ENCODE results near the gene P4HB. TPM values are rescaled to one million over a fixed set of nuclear protein-coding genes. Genes with fewer than 3 reads are reported as not detected.

P4HB gene
- total RNA-seq, 1 donor from 2014 or later = 792 TPM

DNA sequence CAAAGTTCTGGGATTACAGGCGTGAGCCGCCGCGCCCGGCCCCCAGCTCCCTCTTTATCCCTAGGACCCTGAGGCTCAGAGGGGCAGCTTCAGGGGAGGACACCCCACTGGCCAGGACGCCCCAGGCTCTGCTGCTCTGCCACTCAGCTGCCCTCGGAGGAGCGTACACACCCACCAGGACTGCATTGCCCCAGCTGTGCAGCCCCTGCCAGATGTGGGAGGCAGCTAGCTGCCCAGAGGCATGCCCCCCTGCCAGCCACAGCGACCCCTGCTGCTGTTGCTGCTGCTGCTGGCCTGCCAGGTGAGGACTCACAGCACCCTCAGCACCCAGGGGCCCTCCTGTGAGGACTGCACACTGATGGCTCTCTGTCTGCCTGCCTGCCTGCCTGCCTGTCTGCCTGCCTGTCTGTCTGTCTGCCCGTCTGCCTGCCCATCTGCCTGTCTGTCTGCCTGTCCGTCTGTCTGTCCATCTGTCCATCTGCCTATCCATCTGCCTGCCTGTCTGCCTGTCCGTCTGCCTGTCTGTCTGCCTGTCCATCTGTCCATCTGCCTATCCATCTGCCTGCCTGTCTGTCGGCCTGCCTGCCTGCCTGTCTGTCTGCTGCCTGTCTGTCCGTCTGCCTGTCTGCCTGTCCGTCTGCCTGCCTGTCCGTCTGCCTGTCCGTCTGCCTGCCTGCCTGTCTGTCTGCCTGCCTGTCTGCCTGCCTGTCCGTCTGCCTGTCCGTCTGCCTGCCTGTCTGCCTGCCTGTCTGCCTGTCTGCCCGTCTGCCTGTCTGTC lies 51.4 kb downstream of the P4HB start:
- no peak for DNase-seq (ENCODE audit: extremely low spot score, unreplicated experiment)
- Mint-ChIP-seq H3K27me3 (ENCODE audit: unreplicated experiment) (peaks cover 10% of the 10 kb centered on the region), H3K27ac (ENCODE audit: unreplicated experiment) (no peak overlapping the region), H3K4me3 (ENCODE audit: unreplicated experiment) (no peak overlapping the region), H3K4me1 (ENCODE audit: unreplicated experiment) (peaks cover 2% of the 10 kb centered on the region), H3K9me3 (ENCODE audit: unreplicated experiment) (no peaks in the 10 kb centered on the region), H3K36me3 (ENCODE audit: unreplicated experiment) (no peaks in the 10 kb centered on the region)
- TF ChIP-seq, protein P1, sequence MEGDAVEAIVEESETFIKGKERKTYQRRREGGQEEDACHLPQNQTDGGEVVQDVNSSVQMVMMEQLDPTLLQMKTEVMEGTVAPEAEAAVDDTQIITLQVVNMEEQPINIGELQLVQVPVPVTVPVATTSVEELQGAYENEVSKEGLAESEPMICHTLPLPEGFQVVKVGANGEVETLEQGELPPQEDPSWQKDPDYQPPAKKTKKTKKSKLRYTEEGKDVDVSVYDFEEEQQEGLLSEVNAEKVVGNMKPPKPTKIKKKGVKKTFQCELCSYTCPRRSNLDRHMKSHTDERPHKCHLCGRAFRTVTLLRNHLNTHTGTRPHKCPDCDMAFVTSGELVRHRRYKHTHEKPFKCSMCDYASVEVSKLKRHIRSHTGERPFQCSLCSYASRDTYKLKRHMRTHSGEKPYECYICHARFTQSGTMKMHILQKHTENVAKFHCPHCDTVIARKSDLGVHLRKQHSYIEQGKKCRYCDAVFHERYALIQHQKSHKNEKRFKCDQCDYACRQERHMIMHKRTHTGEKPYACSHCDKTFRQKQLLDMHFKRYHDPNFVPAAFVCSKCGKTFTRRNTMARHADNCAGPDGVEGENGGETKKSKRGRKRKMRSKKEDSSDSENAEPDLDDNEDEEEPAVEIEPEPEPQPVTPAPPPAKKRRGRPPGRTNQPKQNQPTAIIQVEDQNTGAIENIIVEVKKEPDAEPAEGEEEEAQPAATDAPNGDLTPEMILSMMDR (IDR thresholded peaks at IDR 0.05) = no peak

DNA sequence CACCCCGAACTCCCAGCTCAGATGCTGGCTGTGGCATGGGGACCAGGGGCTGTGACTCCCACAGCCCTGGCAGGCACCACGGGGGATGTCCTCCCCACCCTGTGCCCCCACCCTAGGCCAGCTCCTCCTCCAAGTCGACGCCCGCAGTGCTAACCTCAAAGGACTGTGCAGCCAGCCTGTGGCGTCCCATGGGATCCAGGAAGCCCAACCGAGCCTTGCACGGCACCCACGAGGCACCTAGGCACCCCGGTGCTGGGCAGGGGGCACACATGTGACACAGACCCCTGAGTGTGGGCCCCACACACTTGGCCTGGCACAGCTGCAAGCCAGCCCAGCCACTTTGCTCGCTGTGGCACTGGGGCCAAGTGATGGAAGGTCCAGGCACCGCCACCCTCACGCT lies 52.5 kb downstream of the P4HB start:
- Mint-ChIP-seq H3K4me3 (ENCODE audit: unreplicated experiment) (no peak overlapping the region), H3K9me3 (ENCODE audit: unreplicated experiment) (no peaks in the 10 kb centered on the region), H3K36me3 (ENCODE audit: unreplicated experiment) (no peaks in the 10 kb centered on the region), H3K4me1 (ENCODE audit: unreplicated experiment) (peaks cover 2% of the 10 kb centered on the region), H3K27ac (ENCODE audit: unreplicated experiment) (no peak overlapping the region), H3K27me3 (ENCODE audit: unreplicated experiment) (peaks cover 15% of the 10 kb centered on the region)
- TF ChIP-seq, protein P1 (IDR thresholded peaks at IDR 0.05) = no peak
- DNase-seq (ENCODE audit: extremely low spot score, unreplicated experiment) = no peak

DNA sequence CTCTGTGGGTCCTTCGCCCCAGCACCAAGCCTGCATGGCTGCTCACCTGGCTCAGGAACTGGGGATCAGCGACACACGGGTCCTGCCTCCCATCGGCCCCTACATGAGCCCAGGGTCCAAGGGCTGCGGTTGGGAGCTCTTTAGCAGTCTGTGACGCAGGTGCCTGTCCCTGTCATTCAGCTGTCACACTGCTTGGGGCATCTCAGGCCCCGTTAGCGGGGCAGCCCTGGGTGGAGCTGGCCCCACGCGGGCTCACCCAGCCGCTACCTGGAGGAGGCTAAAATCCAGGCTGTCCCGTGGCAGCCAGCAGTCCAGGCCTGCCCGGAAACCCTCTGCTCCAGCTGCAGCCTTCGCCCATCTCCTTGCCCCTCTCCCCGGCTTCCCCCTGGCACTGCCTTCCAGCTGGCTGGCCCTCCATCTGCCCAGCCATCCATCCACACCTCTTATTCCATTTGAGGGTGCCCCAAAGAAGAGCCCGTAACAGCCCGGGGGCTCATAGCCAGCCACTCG lies 53.1 kb downstream of the P4HB start:
- peaks cover 2% of the 10 kb centered on the region for H3K4me1 Mint-ChIP-seq (ENCODE audit: unreplicated experiment)
- no peak for DNase-seq (ENCODE audit: extremely low spot score, unreplicated experiment)
- peaks cover 21% of the 10 kb centered on the region for H3K27me3 Mint-ChIP-seq (ENCODE audit: unreplicated experiment)
- H3K4me3 Mint-ChIP-seq (ENCODE audit: unreplicated experiment) = no peak overlapping the region
- TF ChIP-seq, protein P1 (IDR thresholded peaks at IDR 0.05) = no peak
- no peak overlapping the region for H3K27ac Mint-ChIP-seq (ENCODE audit: unreplicated experiment)
- no peaks in the 10 kb centered on the region for H3K9me3 Mint-ChIP-seq (ENCODE audit: unreplicated experiment)
- H3K36me3 Mint-ChIP-seq (ENCODE audit: unreplicated experiment) = no peaks in the 10 kb centered on the region

DNA sequence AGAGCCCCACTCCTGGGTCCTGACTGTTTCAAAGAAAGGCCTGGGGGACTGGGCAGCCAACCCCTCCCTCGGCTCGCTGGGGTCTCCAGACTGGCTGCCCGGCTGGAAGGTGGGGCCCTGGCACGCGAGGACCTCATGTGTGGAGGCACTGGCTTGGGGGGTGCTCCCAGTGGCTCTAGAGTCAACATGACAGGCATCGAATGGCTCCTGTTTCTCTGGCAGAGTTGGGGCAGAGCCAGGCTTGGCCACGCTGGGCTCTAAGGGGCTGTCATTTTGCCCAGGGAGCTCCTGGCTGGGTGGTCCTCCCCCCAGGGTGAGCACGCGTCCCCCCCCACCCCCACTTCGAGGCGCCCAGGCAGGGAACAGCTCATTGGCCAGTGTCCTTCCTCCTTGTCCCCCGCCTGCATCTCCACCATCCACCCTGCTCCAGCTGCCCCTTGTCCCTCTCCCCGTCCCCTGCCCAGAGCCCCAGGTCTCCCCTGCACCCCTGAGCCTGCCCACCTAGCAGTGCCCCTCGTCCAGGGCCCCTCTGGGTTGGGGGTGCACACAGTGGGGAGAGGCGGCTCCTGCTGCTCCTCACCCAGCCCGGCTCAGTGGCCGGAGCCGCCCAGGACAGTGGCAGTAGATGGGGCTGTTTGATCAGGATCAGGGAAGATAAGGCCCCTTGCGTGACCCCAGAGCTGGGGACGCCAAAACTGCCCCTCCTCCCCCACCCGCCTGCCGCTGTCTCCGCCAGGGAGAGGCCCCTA lies 53.7 kb downstream of the P4HB start:
- Mint-ChIP-seq H3K9me3 (ENCODE audit: unreplicated experiment) (no peaks in the 10 kb centered on the region), H3K4me3 (ENCODE audit: unreplicated experiment) (no peak overlapping the region), H3K27ac (ENCODE audit: unreplicated experiment) (no peak overlapping the region), H3K4me1 (ENCODE audit: unreplicated experiment) (peaks cover 2% of the 10 kb centered on the region), H3K27me3 (ENCODE audit: unreplicated experiment) (peaks cover 26% of the 10 kb centered on the region), H3K36me3 (ENCODE audit: unreplicated experiment) (no peaks in the 10 kb centered on the region)
- no peak for DNase-seq (ENCODE audit: extremely low spot score, unreplicated experiment)
- TF ChIP-seq, protein P1 (IDR thresholded peaks at IDR 0.05) = no peak
